WERI-Rb-1 (cell line): Measurements from ENCODE around the gene CAMSAP1.
A peak's percentile ranks its signal among the peaks of the same experiment; 100 is the strongest.

Source experiments
- DNase-seq: peaks from one replicate; pipeline ENCODE4 v3.0.0-alpha.2; 2020
- H3K27ac ChIP-seq: fragments of 250-450 bp; sonication (Bioruptor Pico); 2 replicates; pipeline ENCODE4 v1.5.1; 2020; ENCODE audit warnings: mild to moderate bottlenecking, moderate library complexity
- H3K27me3 ChIP-seq: fragments of 250-450 bp; sonication (Bioruptor Pico); 2 replicates; pipeline ENCODE4 v1.5.1; 2021; ENCODE audit warnings: mild to moderate bottlenecking, low read depth, moderate library complexity; ENCODE audit not compliant: insufficient read depth, severe bottlenecking
- H3K36me3 ChIP-seq: fragments of 250-450 bp; sonication (Bioruptor Pico); 2 replicates; pipeline ENCODE4 v1.5.1; 2020; ENCODE audit warnings: mild to moderate bottlenecking, moderate library complexity
- H3K4me3 ChIP-seq: 2 replicates; pipeline ENCODE4 v1.5.1; 2011; ENCODE audit warnings: low read depth, mild to moderate bottlenecking, control low read depth, low read length
- H3K9me3 ChIP-seq: fragments of 250-450 bp; sonication (Bioruptor Pico); 2 replicates; pipeline ENCODE4 v1.5.1; 2021; ENCODE audit warnings: mild to moderate bottlenecking, moderate library complexity; ENCODE audit not compliant: severe bottlenecking
- TF ChIP-seq, protein P1 (sequence below): IDR thresholded peaks from 2 replicates; pipeline ENCODE4 v1.5.1; 2011; ENCODE audit warnings: low read depth, mild to moderate bottlenecking, control low read depth, inconsistent platforms, low read length

Gene CAMSAP1

DNA sequence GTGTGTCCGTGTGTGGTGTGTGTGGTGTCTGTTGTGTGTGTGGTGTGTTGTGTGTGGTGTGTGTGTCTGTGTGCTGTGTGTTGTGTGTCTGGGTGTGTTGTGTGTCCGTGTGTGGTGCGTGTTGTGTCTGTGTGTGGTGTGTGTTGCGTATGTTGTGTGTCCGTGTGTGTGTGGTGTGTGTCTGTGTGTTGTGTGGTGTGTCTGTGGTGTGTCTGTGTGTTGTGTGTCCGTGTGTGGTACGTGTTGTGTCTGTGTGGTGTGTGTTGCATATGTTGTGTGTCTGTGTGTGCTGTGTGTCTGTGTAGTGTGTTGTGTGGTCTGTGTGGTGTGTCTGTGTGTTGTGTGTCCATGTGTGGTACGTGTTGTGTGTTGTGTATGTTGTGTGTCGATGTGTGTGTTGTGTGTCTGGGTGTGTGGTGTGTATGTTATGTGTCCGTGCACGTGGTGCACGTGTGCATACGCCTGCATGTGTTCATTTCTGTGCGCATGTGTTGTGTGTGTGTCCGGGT is 133.1 kb downstream of the CAMSAP1 start:
- no peaks in the 10 kb centered on the region for H3K27me3 ChIP-seq
- H3K9me3 ChIP-seq: no peaks in the 10 kb centered on the region
- no peaks in the 10 kb centered on the region for H3K36me3 ChIP-seq
- no peak for DNase-seq
- H3K4me3 ChIP-seq: no peak overlapping the region
- TF ChIP-seq, protein P1, sequence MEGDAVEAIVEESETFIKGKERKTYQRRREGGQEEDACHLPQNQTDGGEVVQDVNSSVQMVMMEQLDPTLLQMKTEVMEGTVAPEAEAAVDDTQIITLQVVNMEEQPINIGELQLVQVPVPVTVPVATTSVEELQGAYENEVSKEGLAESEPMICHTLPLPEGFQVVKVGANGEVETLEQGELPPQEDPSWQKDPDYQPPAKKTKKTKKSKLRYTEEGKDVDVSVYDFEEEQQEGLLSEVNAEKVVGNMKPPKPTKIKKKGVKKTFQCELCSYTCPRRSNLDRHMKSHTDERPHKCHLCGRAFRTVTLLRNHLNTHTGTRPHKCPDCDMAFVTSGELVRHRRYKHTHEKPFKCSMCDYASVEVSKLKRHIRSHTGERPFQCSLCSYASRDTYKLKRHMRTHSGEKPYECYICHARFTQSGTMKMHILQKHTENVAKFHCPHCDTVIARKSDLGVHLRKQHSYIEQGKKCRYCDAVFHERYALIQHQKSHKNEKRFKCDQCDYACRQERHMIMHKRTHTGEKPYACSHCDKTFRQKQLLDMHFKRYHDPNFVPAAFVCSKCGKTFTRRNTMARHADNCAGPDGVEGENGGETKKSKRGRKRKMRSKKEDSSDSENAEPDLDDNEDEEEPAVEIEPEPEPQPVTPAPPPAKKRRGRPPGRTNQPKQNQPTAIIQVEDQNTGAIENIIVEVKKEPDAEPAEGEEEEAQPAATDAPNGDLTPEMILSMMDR: no peak
- H3K27ac ChIP-seq: no peak overlapping the region

DNA sequence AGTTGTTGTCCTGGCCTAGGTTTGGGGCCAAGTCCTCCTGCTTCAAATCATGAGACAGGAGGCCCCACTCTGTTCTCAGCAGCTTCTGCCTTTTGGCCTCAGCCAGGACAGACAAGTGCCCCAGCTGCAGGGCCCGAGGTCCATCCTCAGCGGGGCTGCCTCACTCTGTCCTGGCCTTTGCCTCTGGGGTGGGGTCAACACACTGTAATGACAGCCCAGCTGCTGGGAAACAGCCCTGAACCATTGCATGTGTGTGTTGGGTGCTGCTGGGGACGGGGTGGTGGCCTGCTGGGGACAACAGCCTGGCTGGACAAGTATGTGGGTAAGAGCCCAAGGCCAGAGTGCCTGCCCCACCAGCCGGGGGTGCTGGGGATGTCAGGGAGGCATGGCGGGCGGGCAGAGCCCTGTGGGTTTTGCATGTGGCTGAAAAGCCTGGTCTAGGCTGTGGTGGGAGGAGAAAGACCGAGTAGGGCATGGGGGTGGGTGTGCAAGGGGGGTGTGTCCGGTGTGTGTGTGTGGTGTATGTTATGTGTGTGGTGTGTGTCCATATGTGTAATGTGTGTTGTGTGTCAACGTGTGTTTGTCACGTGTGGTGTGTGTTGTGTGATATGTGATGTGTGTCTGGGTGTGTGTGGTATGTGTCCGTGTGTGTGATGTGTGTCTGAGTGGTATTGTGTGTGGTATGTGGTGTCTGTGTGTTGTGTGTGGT is 133.7 kb downstream of the CAMSAP1 start:
- TF ChIP-seq, protein P1: no peak
- Histone ChIP-seq H3K9me3 (no peaks in the 10 kb centered on the region), H3K27me3 (no peaks in the 10 kb centered on the region), H3K36me3 (no peaks in the 10 kb centered on the region), H3K27ac (no peak overlapping the region), H3K4me3 (no peak overlapping the region)
- no peak for DNase-seq

DNA sequence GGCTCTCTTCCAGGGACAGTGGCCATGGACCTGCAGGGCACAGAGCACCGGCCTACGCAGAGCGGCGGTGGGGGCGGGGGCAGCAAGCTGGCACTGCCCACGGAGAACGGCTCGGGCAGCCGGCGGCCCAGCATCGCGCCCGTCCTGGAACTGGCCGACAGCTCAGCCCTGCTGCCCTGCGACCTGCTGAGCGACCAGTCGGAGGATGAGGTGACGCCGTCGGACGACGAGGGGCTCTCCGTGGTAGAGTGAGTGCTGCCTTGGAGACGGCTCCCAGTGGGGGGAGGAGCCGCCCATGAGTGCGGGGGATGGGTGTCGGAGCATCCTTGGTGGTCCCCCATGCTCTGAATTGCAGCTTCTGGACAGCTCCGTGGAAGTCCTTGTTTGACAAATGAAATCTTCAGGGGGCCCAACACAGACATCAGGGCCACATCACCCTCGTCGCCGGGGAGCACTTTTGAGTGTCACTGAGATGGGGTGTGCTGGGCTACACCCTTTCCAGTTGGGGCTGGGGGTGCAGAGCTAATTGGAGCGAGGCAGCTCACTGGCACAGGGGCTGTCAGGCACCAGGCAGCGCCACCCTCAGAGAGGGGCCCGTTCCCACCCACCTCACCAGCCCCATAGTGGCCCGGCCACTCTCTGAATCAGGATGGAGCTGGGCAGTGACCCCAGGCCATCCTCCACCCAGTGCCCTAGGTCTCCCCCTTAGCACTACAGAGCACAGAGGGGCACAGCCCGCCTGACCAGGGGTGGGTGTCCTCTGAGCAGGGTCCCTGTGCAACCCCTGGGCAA is 134.4 kb downstream of the CAMSAP1 start:
- no peak overlapping the region for H3K4me3 ChIP-seq
- no peaks in the 10 kb centered on the region for H3K27me3 ChIP-seq
- H3K36me3 ChIP-seq: no peaks in the 10 kb centered on the region
- no peak for DNase-seq
- TF ChIP-seq, protein P1: no peak
- H3K27ac ChIP-seq: no peak overlapping the region
- no peaks in the 10 kb centered on the region for H3K9me3 ChIP-seq

DNA sequence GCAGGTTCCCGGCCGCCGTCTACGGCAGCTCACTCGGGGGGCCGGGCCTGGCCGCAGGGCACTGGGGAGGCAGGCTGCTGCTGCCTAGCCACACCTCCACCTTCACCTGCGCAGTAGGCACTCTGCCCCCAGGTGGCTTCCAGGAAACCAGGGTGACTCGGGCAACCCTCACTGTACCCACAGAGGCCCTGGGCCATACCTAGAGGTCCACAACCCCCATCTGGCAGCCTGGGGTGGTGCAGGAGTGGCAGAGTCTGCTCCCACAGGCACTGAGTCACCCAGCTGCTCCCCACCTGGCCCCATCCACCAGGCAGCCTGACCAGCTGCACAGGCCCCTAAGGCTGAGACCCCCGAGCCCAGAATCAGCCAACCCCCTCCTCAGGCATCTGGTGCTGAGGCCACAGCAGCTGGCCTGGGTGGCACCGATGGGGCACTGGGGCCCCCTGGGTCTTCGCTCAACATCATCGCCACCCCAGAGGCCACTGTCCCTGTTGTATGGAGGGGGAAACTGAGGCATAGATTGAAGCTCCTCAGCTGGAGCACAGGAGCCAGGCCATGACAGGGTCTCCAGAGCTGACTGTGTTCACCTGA is 135.2 kb downstream of the CAMSAP1 start:
- Histone ChIP-seq H3K9me3 (no peaks in the 10 kb centered on the region), H3K36me3 (no peaks in the 10 kb centered on the region), H3K27me3 (no peaks in the 10 kb centered on the region), H3K27ac (no peak overlapping the region), H3K4me3 (no peak overlapping the region)
- DNase-seq: no peak
- TF ChIP-seq, protein P1: 0 out of 2 replicates have a peak, but pooled peaks have one; percentile 1

DNA sequence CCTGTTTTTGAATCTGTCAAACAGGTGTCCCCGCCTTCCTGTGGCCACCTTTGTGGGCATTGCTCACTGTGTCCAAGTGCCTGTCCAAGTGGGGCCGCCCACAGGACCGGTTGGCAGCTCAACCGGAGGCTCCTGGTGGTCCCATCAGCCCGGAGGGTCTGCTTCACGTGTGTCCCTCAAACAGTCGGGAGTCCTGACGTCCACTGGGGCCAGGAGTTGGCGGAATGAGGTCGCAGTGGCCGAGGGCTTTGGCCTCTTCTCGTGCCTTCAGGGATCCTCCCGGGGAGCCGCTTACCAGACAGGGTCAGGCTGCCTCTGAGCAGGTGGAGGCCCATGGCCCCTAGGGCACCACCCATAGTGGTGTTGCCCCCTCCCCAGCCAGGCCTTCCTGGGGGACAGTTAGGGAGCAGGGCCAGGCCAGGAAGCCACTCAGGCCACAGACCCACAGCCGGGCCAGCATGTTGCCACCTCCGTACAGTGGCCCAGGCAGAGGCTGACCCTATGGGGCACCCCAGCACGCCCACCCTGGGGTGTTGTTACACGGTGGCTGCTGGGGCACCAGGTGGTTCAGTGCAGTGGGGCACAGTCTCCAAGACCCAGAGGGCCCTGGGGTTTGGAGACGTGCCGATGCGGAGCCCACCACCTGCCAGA is 135.8 kb downstream of the CAMSAP1 start:
- DNase-seq: no peak
- TF ChIP-seq, protein P1: no peak
- Histone ChIP-seq H3K36me3 (no peaks in the 10 kb centered on the region), H3K4me3 (no peak overlapping the region), H3K27ac (no peak overlapping the region), H3K9me3 (peaks cover 3% of the 10 kb centered on the region), H3K27me3 (no peaks in the 10 kb centered on the region)
